SK-N-SH (cell line): Measurements from ENCODE around the gene PRSS38. TPM values are rescaled to one million over a fixed set of nuclear protein-coding genes. Genes with fewer than 3 reads are reported as not detected.

Experiments
- CTCF ChIA-PET: fragments of 300-600, 350-600 bp; formaldehyde crosslinking; extraction: SDS; loops from one replicate; lab custom pipeline; 2021; lab: Yijun Ruan, JAX
- POLR2A ChIA-PET: fragments of 350-600 bp; sonication (Branson Sonifier 250); formaldehyde crosslinking; extraction: SDS; loops from one replicate; lab custom pipeline; 2020; ENCODE audit warnings: antibody characterized with exemption, inconsistent platforms; lab: Yijun Ruan, JAX
- DNase-seq: peaks from one replicate; pipeline ENCODE4 v3.0.0; 2012
- H2AFZ ChIP-seq: fragments of 200-600 bp; sonication (generic); 2 replicates; pipeline ENCODE4 v1.8.1; 2016; ENCODE audit warnings: antibody characterized with exemption, mild to moderate bottlenecking, low read depth
- H3F3A ChIP-seq: fragments of 200-600 bp; sonication (generic); replicated peaks from 2 replicates; pipeline ENCODE3; 2016; ENCODE audit warnings: antibody characterized with exemption, mild to moderate bottlenecking; ENCODE audit not compliant: insufficient read depth
- H3K27ac ChIP-seq, 2 experiments: fragments of 200-500 bp in 1 of 2; fragments of 200-600 bp in 1 of 2; sonication (Bioruptor generic) in 1 of 2; sonication (generic), shearing (Covaris generic) in 1 of 2; 2 replicates each; pipeline versions ENCODE4 v1.5.1 to v1.6.1; 2014 to 2016; ENCODE audit warnings: low read depth in 2 of 2, inconsistent platforms in 1 of 2, low read length in 1 of 2, mild to moderate bottlenecking in 1 of 2, mixed read lengths in 1 of 2
- H3K27me3 ChIP-seq: fragments of 200-600 bp; sonication (generic), shearing (Covaris generic); 2 replicates; pipeline ENCODE4 v1.6.1; 2016; ENCODE audit warnings: mixed run types; ENCODE audit not compliant: insufficient read depth
- H3K36me3 ChIP-seq, 2 experiments: fragments of 200-500 bp in 1 of 2; fragments of 200-600 bp in 1 of 2; sonication (Bioruptor generic) in 1 of 2; sonication (generic) in 1 of 2; replicated peaks in 1 of 2; 2 replicates each; pipeline versions ENCODE3 to v1.5.1; 2014 to 2016; ENCODE audit warnings: low read length in 1 of 2, mild to moderate bottlenecking in 1 of 2; ENCODE audit not compliant: insufficient read depth in 2 of 2, control insufficient read depth in 1 of 2
- H3K4me1 ChIP-seq, 2 experiments: fragments of 200-500 bp in 1 of 2; fragments of 200-600 bp in 1 of 2; sonication (Bioruptor generic) in 1 of 2; sonication (generic), shearing (Covaris generic) in 1 of 2; 2 replicates each; pipeline versions ENCODE4 v1.5.1 to v1.6.1; 2014 to 2016; ENCODE audit warnings: low read depth in 1 of 2, low read length in 1 of 2, mixed run types in 1 of 2; ENCODE audit not compliant: insufficient read depth in 2 of 2, control insufficient read depth in 1 of 2
- H3K4me2 ChIP-seq: fragments of 200-600 bp; sonication (generic), shearing (Covaris generic); 2 replicates; pipeline ENCODE4 v1.6.1; 2017; ENCODE audit warnings: mixed run types
- H3K4me3 ChIP-seq, 2 experiments: fragments of 200-500 bp in 1 of 2; fragments of 200-600 bp in 1 of 2; sonication (Bioruptor generic) in 1 of 2; sonication (generic), shearing (Covaris generic) in 1 of 2; 2 replicates each; pipeline versions ENCODE4 v1.5.1 to v1.8.1; 2014 to 2016; ENCODE audit warnings: low read depth in 2 of 2, inconsistent platforms in 1 of 2, low read length in 1 of 2, mild to moderate bottlenecking in 1 of 2, mixed read lengths in 1 of 2, moderate library complexity in 1 of 2
- H3K79me2 ChIP-seq: fragments of 200-600 bp; sonication (generic); 2 replicates; pipeline ENCODE4 v1.8.1; 2017; ENCODE audit warnings: mild to moderate bottlenecking; ENCODE audit not compliant: insufficient read depth
- H3K9ac ChIP-seq: fragments of 200-600 bp; sonication (generic); 2 replicates; pipeline ENCODE4 v1.6.1; 2017; ENCODE audit warnings: mixed run types
- H3K9me2 ChIP-seq: fragments of 200-600 bp; sonication (generic); 2 replicates; pipeline ENCODE4 v1.6.1; 2017; ENCODE audit warnings: mixed run types
- H3K9me3 ChIP-seq: fragments of 200-600 bp; sonication (generic); 2 replicates; pipeline ENCODE4 v1.6.1; 2017; ENCODE audit warnings: mixed run types, mild to moderate bottlenecking, moderate library complexity
- H4K20me1 ChIP-seq: fragments of 200-600 bp; sonication (generic); 2 replicates; pipeline ENCODE4 v1.6.1; 2017; ENCODE audit warnings: mild to moderate bottlenecking, mixed run types; ENCODE audit not compliant: insufficient read depth
- CHD2 ChIP-seq: fragments of 150-350 bp; IDR thresholded peaks from 2 replicates; pipeline ENCODE4 v1.6.1; 2018; ENCODE audit warnings: low read length; ENCODE audit not compliant: partially characterized antibody
- EZH2phosphoT487 ChIP-seq: fragments of 200-600 bp; sonication (generic); IDR thresholded peaks from 2 replicates; pipeline ENCODE4 v1.6.1; 2017; ENCODE audit warnings: low read depth, mixed run types, mild to moderate bottlenecking, antibody characterized with exemption, moderate library complexity, borderline replicate concordance
- GATA2 ChIP-seq: sonication (generic); formaldehyde crosslinking; IDR thresholded peaks from 2 replicates; pipeline ENCODE4 v1.5.0; 2020; ENCODE audit warnings: mild to moderate bottlenecking, missing genetic modification reagents
- IRF3 ChIP-seq: fragments of 150-350 bp; IDR thresholded peaks from 2 replicates; pipeline ENCODE4 v1.6.1; 2016; ENCODE audit warnings: mild to moderate bottlenecking, low read depth, low read length
- MAX ChIP-seq: IDR thresholded peaks from 2 replicates; pipeline ENCODE4 v1.4.0; 2012; ENCODE audit warnings: low read depth
- MEF2A ChIP-seq: IDR thresholded peaks from 2 replicates; pipeline ENCODE4 v1.4.0; 2012; ENCODE audit warnings: low read depth, borderline replicate concordance
- NFIC ChIP-seq: IDR thresholded peaks from 2 replicates; pipeline ENCODE4 v1.4.0; 2012; ENCODE audit warnings: borderline replicate concordance
- RAD21 ChIP-seq: IDR thresholded peaks from 2 replicates; pipeline ENCODE4 v1.6.1; 2012; ENCODE audit warnings: mild to moderate bottlenecking, low read length
- RCOR1 ChIP-seq: fragments of 150-350 bp; IDR thresholded peaks from 2 replicates; pipeline ENCODE4 v1.6.1; 2017; ENCODE audit warnings: antibody characterized with exemption, low read length
- RFX5 ChIP-seq: IDR thresholded peaks from 2 replicates; pipeline ENCODE4 v1.6.1; 2012; ENCODE audit warnings: mild to moderate bottlenecking, improper control_type of control experiment, low read length
- TCF12 ChIP-seq: IDR thresholded peaks from 2 replicates; pipeline ENCODE4 v1.4.0; 2012
- TEAD4 ChIP-seq: IDR thresholded peaks from 2 replicates; pipeline ENCODE4 v1.4.0; 2012; ENCODE audit warnings: mild to moderate bottlenecking, borderline replicate concordance; ENCODE audit not compliant: insufficient read depth
- USF2 ChIP-seq: fragments of 150-350 bp; IDR thresholded peaks from 2 replicates; pipeline ENCODE4 v1.6.1; 2017; ENCODE audit warnings: antibody characterized with exemption, low read length, low read depth, borderline replicate concordance
- YY1 ChIP-seq: IDR thresholded peaks from 2 replicates; pipeline ENCODE4 v1.4.0; 2012; ENCODE audit warnings: low read depth, mild to moderate bottlenecking
- ZBTB33 ChIP-seq: IDR thresholded peaks from 2 replicates; pipeline ENCODE4 v1.4.0; 2012; ENCODE audit warnings: low read depth, borderline replicate concordance
- WGBS: methylation state at CpG from one replicate; pipeline ENCODE4 v1.1.6; 2017; ENCODE audit warnings: low lambda C conversion rate; 5-methylcytosine and 5-hydroxymethylcytosine counted together
- polyA plus RNA-seq, 3 experiments: library from polyadenylated mRNA; depleted of rRNA; stranded (reverse); fragments of >200 nt; gene quantifications; 2 replicates each; pipeline ENCODE4 v1.2.3, GENCODE V29; 2012

PRSS38 gene
- polyA plus RNA-seq, 1 of the 3 experiments (the other 2 are of a cell fraction), result not detected

GRCh38 chr1:227791425-227792143, 23.9 kb upstream of the PRSS38 start:
- Histone ChIP-seq H3F3A (peaks cover 7% of the 10 kb centered on the region), H3K36me3 (no peaks in the 10 kb centered on the region), H3K9me3 (no peaks in the 10 kb centered on the region), H3K27ac (no peak overlapping the region), H3K4me1 (peaks cover 17 to 48% of the 10 kb centered on the region in 2 experiments), H3K27me3 (no peaks in the 10 kb centered on the region), H2AFZ (no peak overlapping the region), H4K20me1 (no peaks in the 10 kb centered on the region), H3K79me2 (no peaks in the 10 kb centered on the region), H3K4me2 (no peak overlapping the region), H3K9ac (no peak overlapping the region), H3K4me3 (no peak overlapping the region), H3K9me2 (no peaks in the 10 kb centered on the region)
- DNase-seq, result no peak
- TF ChIP-seq ZBTB33 (no peak), RAD21 (no peak), IRF3 (no peak), NFIC (no peak), YY1 (no peak), USF2 (no peak), EZH2phosphoT487 (no peak), GATA2 (CRISPR knock-in tag) (no peak), CHD2 (no peak), TEAD4 (no peak), TCF12 (no peak), MEF2A (no peak), MAX (no peak), RFX5 (no peak), RCOR1 (no peak)
- ChIA-PET POLR2A (no interaction called here), CTCF (no interaction called here)
- WGBS, result 94% methylated on average over 6 of the region's 6 CpGs
